GM12878 (cell line): ENCODE data around the gene HSPA4.

Source experiments
- BHLHE40 ChIP-seq, 2 experiments: fragments of 450-650 bp in 1 of 2; IDR thresholded peaks; 2 replicates each; pipeline ENCODE4 v1.6.1; 2011 to 2017; ENCODE audit warnings: low read depth in 2 of 2, borderline replicate concordance in 1 of 2, improper control_type of control experiment in 1 of 2, low read length in 1 of 2, mild to moderate bottlenecking in 1 of 2
- CTCF ChIP-seq, 3 experiments: IDR thresholded peaks in 2 of 3; conservative IDR thresholded peaks in 1 of 3; 2 replicates each; pipeline ENCODE4 v1.5.1; 2011; ENCODE audit warnings: low read depth in 3 of 3, low read length in 3 of 3, mild to moderate bottlenecking in 3 of 3, control low read depth in 2 of 3, moderate library complexity in 2 of 3, inconsistent platforms in 1 of 3, mixed read lengths in 1 of 3; ENCODE audit not compliant: control insufficient read depth in 2 of 3, insufficient read depth in 1 of 3; ENCODE audit errors: extremely low read depth in 1 of 3
- E2F4 ChIP-seq: IDR thresholded peaks from 2 replicates; pipeline ENCODE4 v1.6.1; 2012; ENCODE audit warnings: low read depth, low read length, improper control_type of control experiment
- EZH2 ChIP-seq: IDR thresholded peaks from 2 replicates; pipeline ENCODE4 v1.6.1; 2012; ENCODE audit warnings: low read depth, mild to moderate bottlenecking, control low read depth, inconsistent platforms, low read length, borderline replicate concordance; ENCODE audit not compliant: control insufficient read depth
- FOXK2 ChIP-seq: fragments of 450-650 bp; IDR thresholded peaks from 2 replicates; pipeline ENCODE4 v1.6.1; 2017; ENCODE audit warnings: mild to moderate bottlenecking, moderate library complexity
- LARP7 ChIP-seq: fragments of 450-650 bp; IDR thresholded peaks from 2 replicates; pipeline ENCODE4 v1.6.1; 2017; ENCODE audit warnings: mild to moderate bottlenecking
- MXI1 ChIP-seq: fragments of 150-350 bp; IDR thresholded peaks from 2 replicates; pipeline ENCODE4 v1.6.1; 2011; ENCODE audit warnings: low read depth, mild to moderate bottlenecking, inconsistent platforms, low read length, improper control_type of control experiment
- PBX3 ChIP-seq: IDR thresholded peaks from 2 replicates; pipeline ENCODE4 v1.6.1; 2011; ENCODE audit warnings: mild to moderate bottlenecking, low read depth, low read length, moderate library complexity; ENCODE audit not compliant: insufficient replicate concordance
- PKNOX1 ChIP-seq: fragments of 450-650 bp; IDR thresholded peaks from 2 replicates; pipeline ENCODE4 v1.6.1; 2016; ENCODE audit warnings: mild to moderate bottlenecking
- POLR2AphosphoS5 ChIP-seq: IDR thresholded peaks from 2 replicates; pipeline ENCODE4 v1.6.1; 2011; ENCODE audit warnings: mild to moderate bottlenecking, low read length, inconsistent platforms
- TAF1 ChIP-seq: IDR thresholded peaks from 2 replicates; pipeline ENCODE4 v1.6.1; 2011; ENCODE audit warnings: mild to moderate bottlenecking, low read depth, low read length, borderline replicate concordance
- USF2 ChIP-seq: IDR thresholded peaks from 2 replicates; pipeline ENCODE4 v1.6.1; 2011; ENCODE audit warnings: low read depth, low read length, improper control_type of control experiment, borderline replicate concordance
- ZBTB40 ChIP-seq: fragments of 450-650 bp; IDR thresholded peaks from 2 replicates; pipeline ENCODE4 v1.6.1; 2016; ENCODE audit warnings: mild to moderate bottlenecking, moderate library complexity, borderline replicate concordance

GRCh38 chr5:133121080-133121479 is 69.3 kb downstream of the HSPA4 start:
- TF ChIP-seq CTCF (IDR thresholded peaks at IDR 0.05 in 2 of 3, conservative IDR thresholded peaks at IDR 0.05 in 1 of 3; ENCODE audit: control insufficient read depth in 2 of 3, extremely low read depth in 1 of 3, insufficient read depth in 1 of 3, low read depth in 3 of 3, low read length in 3 of 3) (no peak), EZH2 (no peak), ZBTB40 (no peak), MXI1 (no peak), BHLHE40 (IDR thresholded peaks at IDR 0.05; ENCODE audit: borderline replicate concordance in 1 of 2, low read depth in 2 of 2, low read length in 1 of 2) (no peak), FOXK2 (no peak), PBX3 (no peak), PKNOX1 (no peak), LARP7 (no peak), E2F4 (no peak), POLR2AphosphoS5 (no peak), USF2 (no peak), TAF1 (no peak)
